ENCODE measurements around the gene RBM19.
"Not testable (repeated sequence)": the region's sequence is repeated elsewhere in the genome, so short reads cannot be mapped to it uniquely, and the experiment has no call there.

RBM19 gene

GRCh38 chr12:113906411-113907200 is 59.5 kb downstream of the RBM19 start:
- H3K4me3 ChIP-seq (ENCODE audit: low read depth, low read length), result no peak overlapping the region
- TF ChIP-seq, protein P1, sequence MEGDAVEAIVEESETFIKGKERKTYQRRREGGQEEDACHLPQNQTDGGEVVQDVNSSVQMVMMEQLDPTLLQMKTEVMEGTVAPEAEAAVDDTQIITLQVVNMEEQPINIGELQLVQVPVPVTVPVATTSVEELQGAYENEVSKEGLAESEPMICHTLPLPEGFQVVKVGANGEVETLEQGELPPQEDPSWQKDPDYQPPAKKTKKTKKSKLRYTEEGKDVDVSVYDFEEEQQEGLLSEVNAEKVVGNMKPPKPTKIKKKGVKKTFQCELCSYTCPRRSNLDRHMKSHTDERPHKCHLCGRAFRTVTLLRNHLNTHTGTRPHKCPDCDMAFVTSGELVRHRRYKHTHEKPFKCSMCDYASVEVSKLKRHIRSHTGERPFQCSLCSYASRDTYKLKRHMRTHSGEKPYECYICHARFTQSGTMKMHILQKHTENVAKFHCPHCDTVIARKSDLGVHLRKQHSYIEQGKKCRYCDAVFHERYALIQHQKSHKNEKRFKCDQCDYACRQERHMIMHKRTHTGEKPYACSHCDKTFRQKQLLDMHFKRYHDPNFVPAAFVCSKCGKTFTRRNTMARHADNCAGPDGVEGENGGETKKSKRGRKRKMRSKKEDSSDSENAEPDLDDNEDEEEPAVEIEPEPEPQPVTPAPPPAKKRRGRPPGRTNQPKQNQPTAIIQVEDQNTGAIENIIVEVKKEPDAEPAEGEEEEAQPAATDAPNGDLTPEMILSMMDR (IDR thresholded peaks at IDR 0.05; ENCODE audit: low read depth, low read length), result no peak

DNA sequence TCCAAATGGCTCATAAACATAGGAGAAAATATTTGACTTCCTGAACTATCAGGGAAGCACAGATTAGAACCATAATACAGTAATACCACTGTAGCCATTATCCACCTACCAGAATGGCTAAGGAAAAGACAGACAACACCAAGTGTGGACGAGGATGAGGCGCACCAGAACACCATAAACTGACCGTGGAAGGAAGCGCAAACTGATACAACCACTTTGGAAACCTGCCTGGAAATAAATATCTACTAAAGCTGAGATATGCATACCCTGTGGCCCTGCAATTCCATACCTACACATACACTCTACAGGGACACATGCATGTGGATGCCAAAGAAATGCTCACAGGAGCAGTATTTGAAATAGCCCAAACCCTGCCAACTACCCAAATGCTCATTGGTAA is 60.3 kb downstream of the RBM19 start:
- TF ChIP-seq, protein P1 (IDR thresholded peaks at IDR 0.05; ENCODE audit: low read depth, low read length), result no peak
- H3K4me3 ChIP-seq (ENCODE audit: low read depth, low read length), result no peak overlapping the region

DNA sequence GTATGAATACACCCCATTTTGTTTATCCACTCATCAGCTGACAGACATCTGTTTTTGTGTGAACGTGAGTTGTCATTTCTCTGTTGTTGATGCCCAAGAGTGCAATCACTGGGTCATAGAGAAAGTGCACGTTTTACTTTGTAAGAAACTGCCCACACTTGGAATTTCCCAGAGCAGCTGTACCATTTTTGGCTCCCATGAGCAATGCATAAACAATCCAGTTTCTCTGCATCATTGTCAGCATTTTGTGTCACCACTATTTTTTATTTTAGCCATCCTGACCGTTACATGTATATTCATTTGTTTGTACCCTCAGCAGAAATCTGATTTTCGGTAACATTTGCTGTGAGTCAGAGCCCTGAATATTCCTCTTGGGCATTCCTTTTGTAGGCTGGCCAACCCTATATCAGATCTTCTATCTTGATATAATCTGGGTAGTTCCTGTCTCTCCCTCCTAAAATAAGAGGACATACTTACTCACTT is 62.7 kb downstream of the RBM19 start:
- H3K4me3 ChIP-seq (ENCODE audit: low read depth, low read length), result no peak overlapping the region
- TF ChIP-seq, protein P1 (IDR thresholded peaks at IDR 0.05; ENCODE audit: low read depth, low read length), result no peak

GRCh38 chr12:113901319-113901718 is 64.8 kb downstream of the RBM19 start:
- H3K4me3 ChIP-seq (ENCODE audit: low read depth, low read length), result not testable (repeated sequence)

DNA sequence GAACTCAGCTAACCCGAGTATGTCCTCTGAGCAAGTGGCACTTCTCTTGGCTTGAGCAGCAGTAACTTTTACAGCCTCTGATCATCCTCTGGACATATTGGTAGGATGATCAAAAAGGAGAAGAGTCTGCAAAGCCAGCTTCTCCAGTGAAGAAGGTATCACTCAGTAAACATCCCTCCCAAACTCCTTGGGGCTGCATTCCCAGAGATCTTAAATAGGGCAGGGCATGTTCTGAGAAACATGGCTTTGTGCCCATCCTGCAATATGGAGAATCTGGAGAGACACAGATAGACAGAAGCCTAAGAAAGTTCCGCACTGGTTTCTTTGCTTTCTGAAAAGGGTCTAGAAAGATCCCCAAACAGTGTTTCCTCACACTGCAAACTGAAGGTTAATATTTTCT is 65.4 kb downstream of the RBM19 start:
- no peak overlapping the region for H3K4me3 ChIP-seq (ENCODE audit: low read depth, low read length)
- TF ChIP-seq, protein P1 (IDR thresholded peaks at IDR 0.05; ENCODE audit: low read depth, low read length), result no peak

DNA sequence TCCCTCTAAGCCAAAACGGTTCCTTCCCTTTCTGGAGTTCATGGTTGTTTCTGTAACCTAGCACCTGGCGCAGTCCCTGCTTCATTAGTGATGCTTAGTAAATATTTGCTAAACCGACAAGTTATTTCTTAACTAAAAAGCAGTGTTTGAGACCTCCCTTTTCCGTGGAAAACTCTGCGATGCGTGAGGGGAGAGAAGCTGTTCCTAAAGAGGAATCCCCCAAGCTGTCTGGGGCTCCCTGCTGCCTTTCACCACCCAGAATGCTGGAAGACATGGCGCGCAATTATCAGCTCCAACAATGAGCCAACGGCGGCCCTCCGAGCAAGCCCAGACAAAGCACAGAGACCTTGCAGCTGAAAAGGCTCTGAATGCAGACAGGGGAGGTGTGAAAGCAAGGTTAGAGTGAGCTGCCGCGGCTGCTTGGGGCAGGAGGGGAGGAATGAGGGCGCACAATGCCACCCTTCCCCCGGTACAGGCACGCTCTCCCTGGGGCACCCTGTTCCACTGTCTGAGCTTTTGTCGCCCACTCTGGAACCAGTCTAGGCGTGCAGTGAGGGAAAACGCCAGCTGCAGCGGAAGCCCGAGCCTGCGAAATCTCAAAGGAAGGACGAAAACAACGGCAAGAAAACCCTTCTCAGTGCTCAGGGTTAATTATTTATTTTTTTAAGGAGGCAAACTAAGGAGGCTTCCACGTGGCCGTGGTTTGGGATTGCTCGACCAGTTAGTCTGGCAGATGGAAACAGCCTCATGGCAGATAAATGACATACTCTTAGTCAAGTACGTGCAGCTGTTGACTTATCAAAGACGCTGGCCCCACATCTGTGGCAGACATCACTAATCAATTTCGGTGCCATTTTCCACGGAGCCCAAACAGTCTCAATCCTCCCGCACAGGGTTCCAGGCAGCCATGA is 66.3 kb downstream of the RBM19 start:
- no peak overlapping the region for H3K4me3 ChIP-seq (ENCODE audit: low read depth, low read length)

DNA sequence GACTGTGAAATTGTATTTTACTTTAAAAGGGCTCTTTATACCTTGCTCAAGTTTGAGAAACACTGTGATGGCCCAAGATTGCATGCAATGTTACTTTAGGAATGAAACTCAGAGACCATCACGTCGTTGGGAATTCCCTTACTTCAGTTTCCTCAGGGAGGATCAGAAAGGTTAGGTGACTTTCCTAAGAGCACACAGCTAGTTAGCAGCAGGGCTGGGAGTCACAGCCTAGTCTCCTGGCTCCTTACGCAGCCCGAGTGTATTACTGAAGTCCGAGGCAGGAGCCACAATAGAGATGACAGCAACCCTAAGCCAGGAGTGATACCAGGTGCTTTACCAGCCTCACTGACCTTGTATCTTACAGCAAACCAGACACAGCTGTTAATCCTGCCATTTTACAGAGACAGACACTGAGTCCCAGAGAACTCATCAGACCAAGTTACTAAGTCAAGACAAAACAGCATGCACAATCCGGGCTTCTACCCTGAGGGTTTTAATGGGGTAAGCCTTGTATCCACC is 67.0 kb downstream of the RBM19 start:
- H3K4me3 ChIP-seq (ENCODE audit: low read depth, low read length), result no peak overlapping the region
- TF ChIP-seq, protein P1 (IDR thresholded peaks at IDR 0.05; ENCODE audit: low read depth, low read length), result no peak

More for the DNA sequence above, 66.3 kb downstream of the RBM19 start:
- TF ChIP-seq, protein P1 (IDR thresholded peaks at IDR 0.05; ENCODE audit: low read depth, low read length), result no peak
